GM19467 (cell line): Measurements from ENCODE around the gene ARHGEF10L.
"Not testable (repeated sequence)": the region's sequence is repeated elsewhere in the genome, so short reads cannot be mapped to it uniquely, and the experiment has no call there.

Experiments used
- ATAC-seq: cut with Tn5 transposase; IDR thresholded peaks from one replicate; pipeline ENCODE4 v1.9.1; 2021; ENCODE audit warnings: mild to moderate bottlenecking, moderate library complexity; ENCODE audit not compliant: unreplicated experiment

Gene ARHGEF10L

DNA sequence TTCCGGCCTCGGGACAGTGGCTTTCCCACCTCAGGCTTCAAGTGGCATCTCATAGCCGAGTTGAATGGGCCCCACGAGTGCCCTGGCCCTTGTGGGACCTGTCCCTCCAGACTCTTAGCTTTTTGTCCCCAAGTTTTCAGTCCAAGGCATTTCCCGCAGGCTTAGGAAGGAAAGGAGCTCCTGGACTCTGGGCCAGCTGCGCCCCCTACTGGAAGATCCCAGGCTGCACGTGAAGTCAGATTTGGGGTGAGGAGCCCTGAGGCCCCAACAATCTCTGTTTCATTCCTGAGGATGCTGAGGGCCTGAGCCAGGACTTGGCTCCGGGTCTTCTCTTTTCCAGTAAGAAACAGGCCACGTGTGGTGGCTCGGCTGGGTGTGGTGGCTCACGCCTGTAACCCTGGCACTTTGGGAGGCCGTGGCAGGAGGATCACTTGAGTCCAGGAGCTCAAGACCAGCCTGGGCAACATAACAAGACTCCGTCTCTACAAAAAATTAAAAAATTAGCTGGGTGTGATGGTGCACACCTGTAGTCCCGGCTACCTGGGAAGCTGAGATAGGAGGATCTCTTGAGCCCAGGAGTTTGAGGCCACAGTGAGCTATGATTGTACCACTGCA, 67.4 kb downstream of the ARHGEF10L start:
- ATAC-seq: no peak

GRCh38 chr1:17607644-17608581, 68.4 kb downstream of the ARHGEF10L start:
- no peak for ATAC-seq

DNA sequence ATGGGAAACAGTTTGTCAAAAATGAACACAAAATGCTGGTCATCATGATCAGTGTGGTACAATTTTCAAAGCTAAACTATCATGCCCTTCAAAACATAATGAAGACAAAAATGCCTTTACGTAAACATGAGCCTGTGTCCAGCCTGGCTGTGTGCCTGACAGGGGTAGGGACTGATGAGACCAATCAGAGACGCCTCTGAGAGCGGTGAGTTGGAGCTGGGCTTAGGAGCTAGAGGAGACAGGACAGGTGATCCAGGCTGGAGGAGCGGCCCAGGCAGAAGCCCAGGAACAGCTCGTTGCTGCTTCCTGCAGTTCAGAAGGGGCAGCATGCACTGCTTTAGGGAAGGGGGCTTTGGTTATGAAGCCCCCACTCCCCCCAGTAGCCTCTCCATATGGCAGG, 70.0 kb downstream of the ARHGEF10L start:
- ATAC-seq: no peak

DNA sequence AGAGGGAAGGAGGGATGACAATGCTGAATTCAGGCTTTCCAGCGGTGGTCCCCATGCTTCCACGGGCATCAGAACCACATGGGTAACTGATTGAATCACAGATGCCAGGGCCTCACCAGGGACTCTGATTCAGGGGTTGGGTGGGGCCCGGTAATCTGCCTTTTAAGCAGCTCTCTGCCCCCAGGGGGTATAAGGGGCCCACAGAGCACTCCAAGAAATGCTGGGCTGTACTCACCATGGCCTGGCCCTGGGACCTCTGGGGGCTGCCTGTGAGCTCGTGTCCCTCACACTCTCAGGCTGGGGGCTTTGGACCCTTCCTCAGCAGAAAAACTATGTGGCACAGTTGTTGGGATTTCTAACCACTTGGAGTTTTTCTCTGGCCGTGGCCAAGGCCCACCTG, 70.6 kb downstream of the ARHGEF10L start:
- ATAC-seq: no peak

GRCh38 chr1:17610713-17611112, 71.2 kb downstream of the ARHGEF10L start:
- no peak for ATAC-seq

- no peak for ATAC-seq
Observed at GRCh38 chr1:17611991-17612390, 72.5 kb downstream of the ARHGEF10L start.

- ATAC-seq: no peak
Observed at GRCh38 chr1:17612831-17613230, 73.3 kb downstream of the ARHGEF10L start.

GRCh38 chr1:17614586-17614985, 75.1 kb downstream of the ARHGEF10L start:
- ATAC-seq: no peak

GRCh38 chr1:17615157-17615556, 75.7 kb downstream of the ARHGEF10L start:
- no peak for ATAC-seq

DNA sequence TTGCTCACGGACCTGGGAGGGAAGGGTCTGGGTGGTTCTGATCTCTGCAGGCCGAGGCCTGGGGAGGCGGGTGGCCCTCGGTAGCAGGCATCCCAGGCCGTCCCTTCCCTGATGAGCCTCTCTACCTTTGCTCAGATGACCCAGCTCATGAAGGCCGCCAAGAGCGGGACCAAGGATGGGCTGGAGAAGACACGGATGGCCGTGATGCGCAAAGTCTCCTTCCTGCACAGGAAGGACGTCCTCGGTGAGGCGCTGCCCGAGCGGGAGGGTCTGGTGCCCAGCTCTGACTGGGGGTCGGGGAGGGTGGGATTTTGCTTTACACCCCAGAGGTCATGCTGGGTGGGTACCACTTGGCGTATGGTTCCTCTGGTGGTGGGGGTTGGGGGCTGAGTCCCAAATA, 76.5 kb downstream of the ARHGEF10L start:
- no peak for ATAC-seq

GRCh38 chr1:17616731-17617279, 77.3 kb downstream of the ARHGEF10L start:
- ATAC-seq: no peak

DNA sequence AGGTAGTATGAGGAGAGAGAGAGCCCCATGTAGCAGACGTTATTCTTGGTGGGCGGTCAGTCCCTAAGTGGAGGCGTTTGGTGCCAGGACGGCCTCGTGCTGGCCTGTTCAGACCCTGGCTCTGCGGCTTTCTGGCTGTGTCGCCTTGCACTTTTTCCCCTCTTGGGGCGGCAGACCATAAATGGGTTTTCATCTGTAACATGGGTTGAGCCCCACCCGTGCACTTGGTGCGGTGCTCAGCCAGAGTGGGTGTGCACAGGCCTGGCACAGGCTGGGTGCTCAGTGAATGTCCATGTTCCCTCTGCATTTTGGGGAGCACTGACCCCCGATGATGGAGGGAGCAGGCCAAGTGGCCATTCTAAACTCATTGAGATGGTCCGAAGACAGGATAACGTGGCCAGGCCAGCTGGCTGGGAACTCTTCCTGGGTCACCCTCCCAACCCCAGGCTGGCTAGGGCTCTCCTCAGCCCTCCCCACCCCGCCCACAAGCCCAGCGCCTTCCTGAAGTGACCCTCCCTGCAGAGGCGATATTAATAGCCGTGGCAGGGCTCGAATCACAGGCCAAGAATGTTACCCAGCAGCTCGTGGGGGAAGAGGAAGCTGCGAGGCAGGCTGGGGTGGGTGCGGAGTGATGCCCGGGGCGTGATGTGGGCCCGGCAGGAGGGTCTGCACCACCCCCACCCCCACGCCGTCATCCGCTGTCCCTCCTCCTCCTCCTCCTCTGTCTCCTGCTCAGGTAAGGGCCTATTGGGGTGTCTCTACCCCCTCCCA, 78.5 kb downstream of the ARHGEF10L start:
- no peak for ATAC-seq

- ATAC-seq: no peak
Observed at GRCh38 chr1:17618558-17619247, 79.2 kb downstream of the ARHGEF10L start.

- ATAC-seq: no peak
Observed at GRCh38 chr1:17620448-17620847, 81.0 kb downstream of the ARHGEF10L start.

- no peak for ATAC-seq
Observed at GRCh38 chr1:17621691-17622090, 82.2 kb downstream of the ARHGEF10L start.

DNA sequence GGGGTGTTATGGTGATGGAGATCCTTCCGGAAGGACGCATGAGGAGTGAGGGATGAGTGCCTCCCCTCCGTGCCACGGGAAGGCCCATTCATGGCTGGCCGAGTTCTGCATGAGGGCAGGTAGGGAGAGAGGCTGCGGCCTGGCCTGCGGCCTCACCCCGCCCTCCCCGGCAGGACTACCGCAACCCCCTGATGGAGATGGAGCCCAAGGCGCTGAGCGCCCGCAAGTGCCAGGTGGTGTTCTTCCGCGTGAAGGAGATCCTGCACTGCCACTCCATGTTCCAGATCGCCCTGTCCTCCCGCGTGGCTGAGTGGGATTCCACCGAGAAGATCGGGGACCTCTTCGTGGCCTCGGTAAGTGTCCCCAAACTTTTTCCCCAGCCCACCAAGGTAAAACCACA, 83.3 kb downstream of the ARHGEF10L start:
- ATAC-seq: no peak

- no peak for ATAC-seq
Observed at GRCh38 chr1:17624611-17625233, 85.2 kb downstream of the ARHGEF10L start.

DNA sequence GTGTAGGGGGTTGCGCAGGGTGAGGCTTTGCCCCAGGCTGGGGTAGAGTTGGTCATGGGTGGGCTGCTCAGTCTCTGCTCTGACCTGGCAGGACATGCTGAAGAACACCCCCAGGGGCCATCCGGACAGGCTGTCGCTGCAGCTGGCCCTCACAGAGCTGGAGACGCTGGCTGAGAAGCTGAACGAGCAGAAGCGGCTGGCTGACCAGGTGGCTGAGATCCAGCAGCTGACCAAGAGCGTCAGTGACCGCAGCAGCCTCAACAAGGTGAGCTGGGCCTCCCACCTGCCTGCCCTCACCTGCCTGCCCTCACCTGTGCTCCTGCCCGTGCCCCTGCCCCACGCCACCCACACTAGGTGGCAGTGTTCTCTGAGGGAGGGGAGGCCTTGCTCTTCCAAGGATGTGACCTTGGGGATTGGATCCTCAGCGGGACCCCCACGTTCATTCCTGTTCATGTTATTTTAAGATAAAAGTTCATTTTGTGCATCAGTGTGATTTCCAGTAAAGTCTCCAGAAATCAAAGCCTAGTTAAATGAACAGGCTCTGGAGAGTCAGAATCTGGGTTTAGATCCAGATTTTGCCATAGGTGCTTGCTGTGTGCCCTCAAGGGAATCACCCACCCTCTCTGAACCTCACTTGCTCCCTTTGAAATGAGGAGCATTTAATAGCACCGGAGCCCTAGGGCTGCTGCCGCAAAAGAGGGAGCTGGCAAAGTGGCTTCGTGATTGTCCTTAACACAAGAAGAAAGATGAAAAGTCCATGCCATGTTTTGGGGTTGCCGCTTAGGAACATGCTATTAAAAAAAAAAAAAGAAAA, 87.9 kb downstream of the ARHGEF10L start:
- ATAC-seq: no peak

GRCh38 chr1:17629046-17629445, 89.5 kb downstream of the ARHGEF10L start:
- not testable (repeated sequence) for ATAC-seq
